Peyer's patch (tissue), 4 donors: ENCODE measurements around the gene BAG3. TPM values are rescaled to one million over a fixed set of nuclear protein-coding genes. Genes with fewer than 3 reads are reported as not detected.
"Not testable (repeated sequence)": the region's sequence is repeated elsewhere in the genome, so short reads cannot be mapped to it uniquely, and the experiment has no call there.

ENCODE experiments used
- DNase-seq, 3 donors: peaks; one replicate each; pipeline ENCODE4 v3.0.0-alpha.2; 2017 to 2019
- H3K27ac ChIP-seq, 4 donors: fragments of 200-600 bp; sonication (generic); one replicate each; pipeline ENCODE4 v1.5.1; 2016 to 2019
- H3K27me3 ChIP-seq, 2 donors: fragments of 200-600 bp; sonication (generic); one replicate each; pipeline ENCODE4 v1.5.1; 2019
- H3K36me3 ChIP-seq, 3 donors: fragments of 200-600 bp; sonication (generic); one replicate each; pipeline ENCODE4 v1.5.1; 2016 to 2019
- H3K4me1 ChIP-seq, 4 donors: fragments of 200-600 bp; sonication (generic); one replicate each; pipeline ENCODE4 v1.5.1; 2016 to 2019
- H3K4me3 ChIP-seq, 4 donors: fragments of 200-600 bp; sonication (generic); 1 replicate in 3 of 4; 2 replicates in 1 of 4; pipeline ENCODE4 v1.5.1; 2016 to 2019; ENCODE audit warnings: mild to moderate bottlenecking in 1 of 4
- H3K9me3 ChIP-seq, 4 donors: fragments of 200-600 bp; sonication (generic); one replicate each; pipeline ENCODE4 v1.5.1; 2016 to 2019; ENCODE audit warnings: mild to moderate bottlenecking in 1 of 4
- POLR2A ChIP-seq, 2 donors: fragments of 450-650 bp; IDR thresholded peaks; one replicate each; pipeline ENCODE4 v1.5.1; 2017; ENCODE audit warnings: antibody characterized with exemption in 2 of 2, mild to moderate bottlenecking in 2 of 2, moderate library complexity in 2 of 2
- total RNA-seq, 4 donors: library from RNA; depleted of rRNA; stranded (reverse); fragments of >200 nt; gene quantifications; one replicate each; pipeline ENCODE4 v1.1.0, GENCODE V29; 2016
- TF ChIP-seq, protein P1 (sequence below), 6 experiments: fragments of 450-650 bp in 4 of 6; fragments of 200-600 bp in 2 of 6; sonication (generic) in 1 of 6; IDR thresholded peaks; one replicate each; pipeline ENCODE4 v1.5.1; 2017 to 2019; ENCODE audit warnings: antibody characterized with exemption in 6 of 6, mild to moderate bottlenecking in 3 of 6, moderate library complexity in 1 of 6

The BAG3 gene
- total RNA-seq, 4 donors from 2014 or later: 14.9 to 26.4 (median 19.8) TPM

DNA sequence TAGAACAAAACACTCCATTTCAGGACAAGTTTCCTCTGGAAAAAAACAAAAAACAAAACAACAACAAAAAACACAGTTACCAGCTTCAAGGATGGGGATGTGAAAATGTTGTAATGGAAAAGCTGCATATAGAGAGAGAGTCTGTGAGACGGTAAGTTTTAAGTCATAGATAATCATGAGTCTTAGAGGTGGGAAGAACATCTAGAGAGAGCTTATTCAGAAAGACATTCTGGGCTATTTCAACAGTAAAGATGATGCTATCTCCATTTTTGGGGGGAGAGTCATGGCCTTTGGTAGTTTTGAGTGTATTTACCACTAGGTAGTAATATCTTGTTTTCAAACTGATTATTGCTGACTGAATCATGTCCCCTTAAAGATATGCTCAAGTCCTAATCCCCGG, 51.4 kb downstream of the BAG3 start:
- peaks cover 0 to 4% (median 0%) of the 10 kb centered on the region in 4 donors for H3K4me1 ChIP-seq
- peaks cover 0 to 4% (median 0%) of the 10 kb centered on the region in 4 donors for H3K9me3 ChIP-seq
- H3K27ac ChIP-seq: peak overlapping the region in 1 of 4 donors; percentile 70
- TF ChIP-seq, protein P1, sequence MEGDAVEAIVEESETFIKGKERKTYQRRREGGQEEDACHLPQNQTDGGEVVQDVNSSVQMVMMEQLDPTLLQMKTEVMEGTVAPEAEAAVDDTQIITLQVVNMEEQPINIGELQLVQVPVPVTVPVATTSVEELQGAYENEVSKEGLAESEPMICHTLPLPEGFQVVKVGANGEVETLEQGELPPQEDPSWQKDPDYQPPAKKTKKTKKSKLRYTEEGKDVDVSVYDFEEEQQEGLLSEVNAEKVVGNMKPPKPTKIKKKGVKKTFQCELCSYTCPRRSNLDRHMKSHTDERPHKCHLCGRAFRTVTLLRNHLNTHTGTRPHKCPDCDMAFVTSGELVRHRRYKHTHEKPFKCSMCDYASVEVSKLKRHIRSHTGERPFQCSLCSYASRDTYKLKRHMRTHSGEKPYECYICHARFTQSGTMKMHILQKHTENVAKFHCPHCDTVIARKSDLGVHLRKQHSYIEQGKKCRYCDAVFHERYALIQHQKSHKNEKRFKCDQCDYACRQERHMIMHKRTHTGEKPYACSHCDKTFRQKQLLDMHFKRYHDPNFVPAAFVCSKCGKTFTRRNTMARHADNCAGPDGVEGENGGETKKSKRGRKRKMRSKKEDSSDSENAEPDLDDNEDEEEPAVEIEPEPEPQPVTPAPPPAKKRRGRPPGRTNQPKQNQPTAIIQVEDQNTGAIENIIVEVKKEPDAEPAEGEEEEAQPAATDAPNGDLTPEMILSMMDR (IDR thresholded peaks at IDR 0.05): no peak
- TF ChIP-seq POLR2A (IDR thresholded peaks at IDR 0.05): no peak
- no peak for DNase-seq
- no peak overlapping the region for H3K4me3 ChIP-seq
- H3K36me3 ChIP-seq: no peaks in the 10 kb centered on the region
- no peaks in the 10 kb centered on the region for H3K27me3 ChIP-seq

DNA sequence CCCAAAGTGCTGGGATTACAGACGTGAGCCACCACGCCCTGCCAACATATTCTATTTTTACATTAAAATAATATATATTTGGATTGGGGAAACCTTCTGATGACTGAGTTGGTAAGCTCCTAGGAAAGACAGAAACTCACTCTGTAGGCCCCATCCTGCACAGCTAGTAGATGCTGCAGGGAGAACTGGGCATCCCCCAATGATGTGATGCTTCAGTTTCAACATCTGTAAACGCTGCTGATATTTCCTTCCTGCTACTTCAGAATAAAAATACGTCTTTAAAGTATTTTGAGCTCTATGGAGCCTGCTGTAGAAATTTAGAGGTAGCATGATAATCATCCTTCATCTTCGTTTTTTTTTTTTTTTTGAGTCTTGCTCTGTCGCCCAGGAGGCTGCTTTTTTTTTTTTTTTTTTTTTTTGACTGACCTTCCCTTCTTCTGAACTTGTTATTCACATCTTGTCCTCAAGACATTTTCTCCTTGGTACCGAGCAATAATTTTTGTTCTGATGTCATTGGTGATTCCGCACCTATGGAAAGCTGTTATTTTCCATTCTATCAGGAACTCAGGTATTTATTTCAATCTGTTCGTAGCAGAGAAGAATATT, 52.8 kb downstream of the BAG3 start:
- peak overlapping the region in 2 of 4 donors; percentile 67 to 70 for H3K27ac ChIP-seq
- peaks cover 0 to 5% (median 0%) of the 10 kb centered on the region in 4 donors for H3K9me3 ChIP-seq
- TF ChIP-seq, protein P1 (IDR thresholded peaks at IDR 0.05): no peak
- no peak for TF ChIP-seq POLR2A (IDR thresholded peaks at IDR 0.05)
- no peak for DNase-seq
- no peaks in the 10 kb centered on the region for H3K27me3 ChIP-seq
- H3K36me3 ChIP-seq: no peaks in the 10 kb centered on the region
- no peak overlapping the region for H3K4me3 ChIP-seq
- H3K4me1 ChIP-seq: peaks cover 0 to 4% (median 0%) of the 10 kb centered on the region in 4 donors

DNA sequence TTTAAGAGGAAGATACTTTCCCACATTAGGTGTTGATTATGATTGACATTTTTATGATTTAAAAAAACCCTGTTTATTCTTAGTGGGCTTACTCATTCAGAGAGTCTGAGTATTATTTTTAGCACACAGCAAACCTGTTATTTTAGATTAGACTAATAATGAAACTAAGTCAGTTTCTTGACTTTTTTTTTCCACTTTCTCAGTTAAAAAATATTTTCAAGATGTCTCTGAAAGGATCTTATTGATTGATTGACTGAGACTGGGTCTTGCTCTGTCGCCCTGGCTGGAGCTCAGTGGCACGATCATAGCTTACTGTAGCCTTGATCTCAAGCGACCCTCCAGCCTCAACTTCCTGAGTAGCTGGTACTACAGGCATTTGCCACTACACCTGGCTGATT, 54.3 kb downstream of the BAG3 start:
- Histone ChIP-seq H3K36me3 (no peaks in the 10 kb centered on the region), H3K9me3 (peaks cover 0 to 5% (median 0%) of the 10 kb centered on the region in 4 donors), H3K27ac (peak overlapping the region in 2 of 4 donors; percentile 67 to 70), H3K4me3 (no peak overlapping the region), H3K27me3 (no peaks in the 10 kb centered on the region), H3K4me1 (no peaks in the 10 kb centered on the region)
- no peak for DNase-seq
- no peak for TF ChIP-seq POLR2A (IDR thresholded peaks at IDR 0.05)
- TF ChIP-seq, protein P1 (IDR thresholded peaks at IDR 0.05): no peak

DNA sequence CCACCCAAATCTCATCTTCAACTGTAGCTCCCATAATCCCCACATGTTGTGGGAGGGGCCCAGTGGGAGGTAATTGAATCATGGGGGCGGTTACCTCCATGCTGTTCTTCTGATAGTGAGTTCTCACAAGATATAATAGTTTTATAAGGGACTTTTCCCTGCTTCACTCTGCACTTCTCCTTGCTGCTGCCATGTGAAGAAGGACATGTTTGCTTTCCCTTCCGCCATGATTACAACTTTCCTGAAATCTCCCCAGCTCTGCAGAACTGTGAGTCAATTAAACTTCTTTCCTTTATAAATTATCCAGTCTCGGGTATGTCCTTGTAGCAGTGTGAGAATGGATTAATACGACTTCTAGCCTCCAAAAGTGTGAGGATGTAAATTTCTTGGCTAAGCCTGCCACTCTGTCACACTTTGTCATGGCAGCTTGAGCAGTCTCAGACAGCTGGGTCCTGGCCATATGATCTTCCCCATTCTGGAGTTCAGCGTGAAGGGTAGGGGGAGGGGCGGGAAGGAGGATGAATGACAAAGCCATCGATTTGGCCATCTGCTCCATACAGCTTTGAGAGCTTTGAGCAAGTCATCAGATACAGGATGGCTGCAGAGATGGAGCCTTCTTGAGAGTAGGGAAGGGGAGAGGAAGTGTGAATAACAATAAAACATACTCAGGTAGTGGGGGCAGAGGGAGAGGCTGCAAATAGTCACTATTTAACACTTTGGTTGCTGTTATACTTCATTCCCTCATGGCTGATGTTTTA, 55.5 kb downstream of the BAG3 start:
- DNase-seq: no peak
- Histone ChIP-seq H3K4me1 (no peaks in the 10 kb centered on the region), H3K36me3 (no peaks in the 10 kb centered on the region), H3K27ac (peak overlapping the region in 1 of 4 donors; percentile 75), H3K9me3 (peaks cover 0 to 5% (median 0%) of the 10 kb centered on the region in 4 donors), H3K4me3 (no peak overlapping the region), H3K27me3 (no peaks in the 10 kb centered on the region)
- TF ChIP-seq, protein P1 (IDR thresholded peaks at IDR 0.05): no peak
- TF ChIP-seq POLR2A (IDR thresholded peaks at IDR 0.05): no peak

DNA sequence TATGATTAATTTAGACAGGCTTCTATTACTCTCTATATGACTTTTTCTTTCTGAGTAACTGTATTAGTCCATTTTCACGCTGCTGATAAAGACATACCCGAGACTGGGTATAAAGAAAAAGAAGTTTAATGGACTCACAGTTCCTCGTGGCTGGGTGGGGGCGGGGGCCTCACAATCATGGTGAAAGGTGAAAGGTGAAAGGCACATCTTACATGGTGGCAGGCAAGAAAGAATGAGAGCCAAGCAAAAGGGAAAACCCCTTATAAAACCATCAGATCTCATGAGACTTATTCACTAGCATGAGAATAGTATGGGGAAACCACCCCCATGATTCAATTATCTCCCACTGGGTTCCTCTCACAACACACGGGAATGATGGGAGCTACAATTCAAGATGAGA, 56.2 kb downstream of the BAG3 start:
- not testable (repeated sequence) for DNase-seq, H3K27me3 ChIP-seq, H3K4me1 ChIP-seq, H3K4me3 ChIP-seq, H3K9me3 ChIP-seq, H3K36me3 ChIP-seq
- H3K27ac ChIP-seq: peak overlapping the region in 1 of 4 donors; percentile 75

DNA sequence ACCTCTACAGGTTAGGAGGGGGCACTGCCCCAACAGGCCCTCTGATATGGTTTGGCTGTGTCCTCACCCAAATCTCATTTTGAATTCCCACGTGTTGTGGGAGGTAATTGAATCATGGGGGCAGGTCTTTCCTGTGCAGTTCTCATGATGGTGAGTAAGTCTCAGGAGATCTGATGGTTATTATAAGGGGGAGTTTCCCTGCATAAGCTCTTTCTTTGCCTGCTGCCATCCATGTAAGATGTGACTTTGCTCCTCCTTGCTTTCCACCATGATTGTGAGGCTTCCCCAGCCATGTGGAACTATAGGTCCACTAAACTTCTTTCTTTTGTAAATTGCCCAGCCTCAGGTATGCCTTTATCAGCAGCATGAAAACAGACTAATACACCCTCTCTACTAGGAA, 59.8 kb downstream of the BAG3 start:
- not testable (repeated sequence) for H3K4me3 ChIP-seq, H3K27me3 ChIP-seq, H3K4me1 ChIP-seq, H3K27ac ChIP-seq, H3K9me3 ChIP-seq, H3K36me3 ChIP-seq, DNase-seq
